Measurements from ENCODE around the gene RPL36A. TPM values are rescaled to one million over a fixed set of nuclear protein-coding genes. Genes with fewer than 3 reads are reported as not detected.
A peak's percentile ranks its signal among the peaks of the same experiment; 100 is the strongest.

The RPL36A gene
- total and polyA plus RNA-seq, 2 of the 13 experiments (the other 11 are each of a cell fraction or from before 2014, with no cell fraction given), result 1,152 to 1,716 TPM

- no peak for TF ChIP-seq ZNF142 (CRISPR knock-in tag; IDR thresholded peaks at IDR 0.05)
- TF ChIP-seq HOXA7 (CRISPR knock-in tag; IDR thresholded peaks at IDR 0.05), result no peak
- peak; percentile 61 for TF ChIP-seq KAT8 (CRISPR knock-in tag; IDR thresholded peaks at IDR 0.05)
- TF ChIP-seq ZNF678 (CRISPR knock-in tag; IDR thresholded peaks at IDR 0.05), result no peak
- no peak for TF ChIP-seq ETV6 (CRISPR knock-in tag; conservative IDR thresholded peaks at IDR 0.05)
- TF ChIP-seq SRF (IDR thresholded peaks at IDR 0.05; ENCODE audit: low read depth, low read length), result no peak
- no peak for TF ChIP-seq ZBTB25 (CRISPR knock-in tag; IDR thresholded peaks at IDR 0.05)
- TF ChIP-seq XRCC5 (optimal IDR thresholded peaks at IDR 0.05; ENCODE audit: low read length), result no peak
- TF ChIP-seq MZF1 (CRISPR knock-in tag; IDR thresholded peaks at IDR 0.05; ENCODE audit: borderline replicate concordance), result no peak
- no peak for TF ChIP-seq GTF2F1 (IDR thresholded peaks at IDR 0.05; ENCODE audit: low read length)
- no peak for TF ChIP-seq JUND (CRISPR knock-in tag; IDR thresholded peaks at IDR 0.05)
- TF ChIP-seq MYNN (CRISPR knock-in tag; IDR thresholded peaks at IDR 0.05; ENCODE audit: low read depth), result no peak
- TF ChIP-seq ATAD3A (CRISPR knock-in tag; IDR thresholded peaks at IDR 0.05), result no peak
- TF ChIP-seq ZBTB1 (CRISPR knock-in tag; IDR thresholded peaks at IDR 0.05; ENCODE audit: borderline replicate concordance), result no peak
- no peak for TF ChIP-seq IRX3 (CRISPR knock-in tag; IDR thresholded peaks at IDR 0.05; ENCODE audit: borderline replicate concordance, low read depth)
- TF ChIP-seq ATF1 (CRISPR knock-in tag; IDR thresholded peaks at IDR 0.05), result no peak
- TF ChIP-seq ASH2L (IDR thresholded peaks at IDR 0.05; ENCODE audit: insufficient read length, low read depth, low read length), result peak; percentile 74
- TF ChIP-seq KLF12 (CRISPR knock-in tag; IDR thresholded peaks at IDR 0.05; ENCODE audit: borderline replicate concordance), result no peak
- no peak for TF ChIP-seq ZNF160 (CRISPR knock-in tag; IDR thresholded peaks at IDR 0.05)
- TF ChIP-seq MAFF (IDR thresholded peaks at IDR 0.05; ENCODE audit: low read depth, low read length), result no peak
- no peak for TF ChIP-seq NR2F6 (IDR thresholded peaks at IDR 0.05)
- TF ChIP-seq NR2F6 (CRISPR knock-in tag; IDR thresholded peaks at IDR 0.05), result no peak
- no peak for TF ChIP-seq FOXK2 (IDR thresholded peaks at IDR 0.05)
- TF ChIP-seq TAF1 (CRISPR knock-in tag; IDR thresholded peaks at IDR 0.05), result peak; percentile 72
- no peak for TF ChIP-seq ZNF253 (CRISPR knock-in tag; IDR thresholded peaks at IDR 0.05; ENCODE audit: borderline replicate concordance)
- TF ChIP-seq POLR2AphosphoS2 (IDR thresholded peaks at IDR 0.05; ENCODE audit: low read depth, low read length), result no peak
- no peak for TF ChIP-seq SALL2 (CRISPR knock-in tag; IDR thresholded peaks at IDR 0.05)
- no peak for TF ChIP-seq ZNF747 (CRISPR knock-in tag; IDR thresholded peaks at IDR 0.05; ENCODE audit: borderline replicate concordance)
- TF ChIP-seq ZFP1 (CRISPR knock-in tag; IDR thresholded peaks at IDR 0.05), result no peak
Observed at GRCh38 chrX:101348452-101349192, 42.2 kb upstream of the RPL36A start, which contains the start of gene TIMM8A (continued).
